GM06990 (cell line): ENCODE data around the gene GHRHR.

ENCODE experiments used
- DNase-seq: peaks from one replicate; pipeline ENCODE4 v3.0.0-alpha.2; 2011; ENCODE audit not compliant: insufficient read length; ENCODE audit errors: extremely low read depth
- H3K27me3 ChIP-seq: replicated peaks from 2 replicates; pipeline ENCODE4 v1.6.0; 2011; ENCODE audit warnings: low read length; ENCODE audit not compliant: control insufficient read depth, insufficient read depth
- H3K36me3 ChIP-seq: 2 replicates; pipeline ENCODE4 v1.5.1; 2011; ENCODE audit warnings: low read length; ENCODE audit not compliant: control insufficient read depth, insufficient read depth
- H3K4me3 ChIP-seq: replicated peaks from 2 replicates; pipeline ENCODE4 v1.5.1; 2011; ENCODE audit warnings: low read depth, mild to moderate bottlenecking, control low read depth, low read length
- CTCF ChIP-seq: IDR thresholded peaks from 2 replicates; pipeline ENCODE4 v1.5.1; 2011; ENCODE audit warnings: low read length, control low read depth, mild to moderate bottlenecking, inconsistent platforms; ENCODE audit not compliant: insufficient read depth, poor library complexity, severe bottlenecking

Gene GHRHR

GRCh38 chr7:30921540-30922401 is 42.0 kb upstream of the GHRHR start:
- no peak for DNase-seq
- no peak for TF ChIP-seq CTCF
- Histone ChIP-seq H3K4me3 (no peak overlapping the region), H3K27me3 (no peaks in the 10 kb centered on the region), H3K36me3 (no peaks in the 10 kb centered on the region)

DNA sequence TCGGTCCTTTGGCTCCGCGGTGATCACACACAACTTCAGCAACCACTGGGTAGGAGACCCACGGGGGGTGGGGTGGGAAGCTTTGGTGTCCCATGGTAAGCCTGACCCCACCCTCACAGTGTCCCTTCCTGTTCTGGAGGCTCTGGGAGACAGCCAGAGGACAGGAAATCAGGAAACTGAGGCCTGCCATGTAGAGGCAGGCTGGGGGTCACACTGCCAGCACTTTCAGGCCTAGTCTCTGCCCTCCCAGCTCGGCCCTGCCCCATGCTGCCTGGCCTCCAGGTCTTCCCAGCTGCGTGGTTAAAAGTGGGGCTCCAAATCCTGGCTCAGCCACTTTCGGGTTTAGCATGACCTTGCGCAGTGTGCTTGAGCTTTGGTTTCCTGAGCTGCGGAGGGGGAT is 41.2 kb upstream of the GHRHR start:
- no peak for TF ChIP-seq CTCF
- H3K27me3 ChIP-seq: no peaks in the 10 kb centered on the region; the same call in 1 of the 2 replicates
- H3K36me3 ChIP-seq: no peaks in the 10 kb centered on the region
- no peak for DNase-seq
- no peak overlapping the region for H3K4me3 ChIP-seq

- Histone ChIP-seq H3K36me3 (no peaks in the 10 kb centered on the region), H3K27me3 (no peaks in the 10 kb centered on the region; the same call in 1 of the 2 replicates), H3K4me3 (no peak overlapping the region)
- TF ChIP-seq CTCF: no peak
- no peak for DNase-seq
Measured at GRCh38 chr7:30923009-30923773, 40.6 kb upstream of the GHRHR start.

DNA sequence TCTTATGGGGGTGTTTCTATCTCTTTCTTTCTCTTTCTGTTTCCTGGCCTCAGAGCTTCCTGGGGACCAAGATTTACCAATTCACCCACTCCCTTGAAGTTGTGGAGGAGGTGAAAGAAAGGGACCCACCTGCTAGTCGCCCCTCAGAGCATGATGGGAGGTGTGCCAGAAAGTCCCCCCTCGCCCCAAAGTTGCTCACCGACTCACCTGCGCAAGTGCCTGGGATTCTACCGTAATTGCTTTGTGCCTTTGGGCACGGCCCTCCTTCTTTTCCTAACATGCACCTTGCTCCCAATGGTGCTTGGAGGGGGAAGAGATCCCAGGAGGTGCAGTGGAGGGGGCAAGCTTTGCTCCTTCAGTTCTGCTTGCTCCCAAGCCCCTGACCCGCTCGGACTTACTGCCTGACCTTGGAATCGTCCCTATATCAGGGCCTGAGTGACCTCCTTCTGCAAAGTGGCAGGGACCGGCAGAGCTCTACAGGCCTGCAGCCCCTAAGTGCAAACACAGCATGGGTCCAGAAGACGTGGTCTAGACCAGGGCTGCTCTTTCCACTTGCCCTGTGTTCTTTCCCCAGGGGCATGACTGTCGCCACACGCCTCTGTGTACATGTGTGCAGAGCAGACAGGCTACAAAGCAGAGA is 39.9 kb upstream of the GHRHR start:
- Histone ChIP-seq H3K36me3 (no peaks in the 10 kb centered on the region), H3K27me3 (no peaks in the 10 kb centered on the region; the same call in 1 of the 2 replicates), H3K4me3 (no peak overlapping the region)
- TF ChIP-seq CTCF: no peak
- no peak for DNase-seq

DNA sequence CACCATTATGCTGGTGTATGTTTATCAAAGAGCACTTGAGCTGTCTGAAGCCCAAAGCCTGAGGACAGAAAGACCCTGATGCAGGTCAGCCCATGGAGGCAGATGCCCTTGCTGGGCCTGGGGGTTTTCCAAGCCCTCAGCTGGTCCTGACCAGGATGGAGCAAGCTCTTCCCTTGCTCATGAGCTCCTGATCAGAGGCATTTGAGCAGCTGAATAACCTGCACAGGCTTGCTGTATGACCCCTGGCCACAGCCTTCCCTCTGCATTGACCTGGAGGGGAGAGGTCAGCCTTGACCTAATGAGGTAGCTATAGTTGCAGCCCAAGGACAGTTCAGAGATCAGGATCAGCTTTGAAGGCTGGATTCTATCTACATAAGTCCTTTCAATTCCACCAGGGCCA is 39.1 kb upstream of the GHRHR start:
- H3K4me3 ChIP-seq: no peak overlapping the region
- H3K27me3 ChIP-seq: no peaks in the 10 kb centered on the region; the same call in 1 of the 2 replicates
- H3K36me3 ChIP-seq: no peaks in the 10 kb centered on the region
- no peak for DNase-seq
- no peak for TF ChIP-seq CTCF
